Fibroblast of lung (primary cell): ENCODE data around the gene TBC1D5.

Experiments used
- EZH2 ChIP-seq: IDR thresholded peaks from 2 replicates; pipeline ENCODE4 v1.5.1; 2012; ENCODE audit warnings: low read length, control low read depth, mild to moderate bottlenecking; ENCODE audit errors: missing control alignments
- TF ChIP-seq, protein P1 (sequence below), 2 donors: IDR thresholded peaks in 1 of 2; conservative IDR thresholded peaks in 1 of 2; 1 replicate in 1 of 2; 2 replicates in 1 of 2; pipeline ENCODE4 v1.5.1; 2011 to 2012; ENCODE audit warnings: low read length in 2 of 2, control low read depth in 1 of 2, inconsistent platforms in 1 of 2, low read depth in 1 of 2, mild to moderate bottlenecking in 1 of 2

DNA sequence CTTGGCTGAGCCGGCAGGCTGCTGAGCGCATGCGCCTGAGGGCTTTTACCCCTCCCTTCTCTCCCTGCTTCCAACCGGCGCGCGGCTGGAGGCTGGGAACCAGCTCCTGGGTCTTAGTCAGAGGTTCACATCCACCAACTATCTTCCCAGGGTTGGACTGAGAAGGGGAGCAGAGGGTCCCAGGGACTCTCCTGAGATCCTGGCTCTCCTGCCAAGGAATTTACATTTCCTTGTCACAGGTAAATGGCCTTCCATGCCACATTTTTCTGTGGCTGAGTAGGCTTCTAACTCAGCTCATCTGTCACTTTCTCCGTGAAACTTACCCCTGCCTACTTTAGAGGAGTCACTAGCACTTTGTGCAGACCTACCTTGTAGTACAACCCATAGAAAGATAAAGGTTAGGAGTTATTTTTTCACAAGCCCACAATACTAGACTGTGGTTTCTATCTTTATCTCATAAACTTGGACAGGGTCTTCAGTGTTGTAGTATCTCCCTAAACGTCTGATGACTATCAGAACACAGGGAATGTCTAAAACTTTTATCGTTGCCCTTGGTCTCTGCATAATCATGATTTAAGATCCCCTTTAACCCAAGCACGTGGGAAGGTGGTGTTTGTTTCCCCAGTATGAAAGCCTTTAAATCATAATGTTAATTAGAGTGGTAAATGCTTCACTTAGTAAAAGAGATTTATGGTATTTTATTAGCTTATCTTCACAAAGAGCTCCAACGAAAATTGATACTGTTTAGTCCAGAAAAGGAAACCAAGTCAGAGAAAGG lies 638 bp upstream of the TBC1D5 start:
- TF ChIP-seq, protein P1, sequence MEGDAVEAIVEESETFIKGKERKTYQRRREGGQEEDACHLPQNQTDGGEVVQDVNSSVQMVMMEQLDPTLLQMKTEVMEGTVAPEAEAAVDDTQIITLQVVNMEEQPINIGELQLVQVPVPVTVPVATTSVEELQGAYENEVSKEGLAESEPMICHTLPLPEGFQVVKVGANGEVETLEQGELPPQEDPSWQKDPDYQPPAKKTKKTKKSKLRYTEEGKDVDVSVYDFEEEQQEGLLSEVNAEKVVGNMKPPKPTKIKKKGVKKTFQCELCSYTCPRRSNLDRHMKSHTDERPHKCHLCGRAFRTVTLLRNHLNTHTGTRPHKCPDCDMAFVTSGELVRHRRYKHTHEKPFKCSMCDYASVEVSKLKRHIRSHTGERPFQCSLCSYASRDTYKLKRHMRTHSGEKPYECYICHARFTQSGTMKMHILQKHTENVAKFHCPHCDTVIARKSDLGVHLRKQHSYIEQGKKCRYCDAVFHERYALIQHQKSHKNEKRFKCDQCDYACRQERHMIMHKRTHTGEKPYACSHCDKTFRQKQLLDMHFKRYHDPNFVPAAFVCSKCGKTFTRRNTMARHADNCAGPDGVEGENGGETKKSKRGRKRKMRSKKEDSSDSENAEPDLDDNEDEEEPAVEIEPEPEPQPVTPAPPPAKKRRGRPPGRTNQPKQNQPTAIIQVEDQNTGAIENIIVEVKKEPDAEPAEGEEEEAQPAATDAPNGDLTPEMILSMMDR (conservative IDR thresholded peaks at IDR 0.05 in 1 of 2, IDR thresholded peaks at IDR 0.05 in 1 of 2; ENCODE audit: low read depth in 1 of 2, low read length in 2 of 2), result no peak
- TF ChIP-seq EZH2, result no peak
